Right ventricle myocardium superior (tissue), 1 donor: ENCODE measurements around the gene FBF1. TPM values are rescaled to one million over a fixed set of nuclear protein-coding genes. Genes with fewer than 3 reads are reported as not detected.
"Not testable (repeated sequence)": the region's sequence is repeated elsewhere in the genome, so short reads cannot be mapped to it uniquely, and the experiment has no call there.

Experiments
- ATAC-seq: fragments of 200-7000 bp; cut with Tn5 transposase; one replicate; pipeline ENCODE4 v1.9.1; 2020; ENCODE audit warnings: mild to moderate bottlenecking; ENCODE audit not compliant: poor library complexity
- DNase-seq: peaks from one replicate; pipeline ENCODE4 v3.0.0-alpha.2; 2020
- intact Hi-C: fragments of 100-400 bp; cut with DNase I; formaldehyde crosslinking; loops from one replicate; pipeline ENCODE4 v1.11.2; 2022
- long read RNA-seq: library from polyadenylated mRNA; unstranded; transcript quantifications from one replicate; pipeline ENCODE4 v2.0.0, GENCODE V29; 2021
- total RNA-seq: library from RNA; stranded (reverse); fragmentation: NEBNext Ultra II Directional; extraction: Animal tissue kit (Norgen Biotek cat#: 25700); gene quantifications from one replicate; pipeline ENCODE4 v1.2.1, GENCODE V29; 2021
- donor health status: DM: no; HTN: yes; CAD: no; lungs with severe emphysema.

Gene FBF1
- 4.7 TPM for total RNA-seq
- long read RNA-seq, partial matches to known transcripts: 1 of 7 reads
- long read RNA-seq, other reads (novel, unspliced or antisense): 6 of 7 reads

- intact Hi-C loops: no loop called here
- ATAC-seq (peak; percentile 99), DNase-seq (peak; percentile 96)
Observed at GRCh38 chr17:75940727-75941441, at the start of gene FBF1. Gene FBF1 (minus strand): TSS chr17:75941042. CDS start chr17:75938149, 2,893 bp downstream.

GRCh38 chr17:75987041-75987440, 46.2 kb upstream of the FBF1 start:
- ATAC-seq (no peak), DNase-seq (no peak)
- intact Hi-C loops: no loop called here

- DNase-seq (peak; percentile 1), ATAC-seq (no peak)
- intact Hi-C loops: no loop called here
Observed at GRCh38 chr17:75985986-75986385, 45.1 kb upstream of the FBF1 start.

- ATAC-seq (no peak), DNase-seq (no peak)
- intact Hi-C loops: no loop called here
Observed at GRCh38 chr17:75983501-75984181, 42.8 kb upstream of the FBF1 start.

- intact Hi-C loops: no loop called here
- no peak for ATAC-seq
Observed at GRCh38 chr17:75981019-75981615, 40.3 kb upstream of the FBF1 start.

GRCh38 chr17:75980188-75981018, 39.6 kb upstream of the FBF1 start:
- intact Hi-C loops: no loop called here
- no peak for DNase-seq
- no peak for ATAC-seq

More at GRCh38 chr17:75981019-75981615, 40.3 kb upstream of the FBF1 start:
- DNase-seq: no peak

- DNase-seq (peak; percentile 56), ATAC-seq (peak; percentile 26)
- intact Hi-C loops: loop anchor here (5.0 kb wide), 1 partner anchor 197 kb away; the partner anchor contains the start of gene UNK
Observed at GRCh38 chr17:75979705-75980187, 38.9 kb upstream of the FBF1 start.

- intact Hi-C loops: loop anchor here (5.0 kb wide), 1 partner anchor 197 kb away; the partner anchor contains the start of gene UNK
Observed at GRCh38 chr17:75978938-75979704, 38.3 kb upstream of the FBF1 start, which contains the start of the genes ACOX1 and TEN1. Gene ACOX1 (minus strand): TSS chr17:75979166. CDS start chr17:75979073, 93 bp downstream. Gene TEN1 (plus strand): TSS chr17:75979240. CDS start chr17:75986193, 6,953 bp downstream.

GRCh38 chr17:75976175-75976848, 35.5 kb upstream of the FBF1 start:
- intact Hi-C loops: loop anchor here (5.0 kb wide), 1 partner anchor 194 kb away; the partner anchor contains the start of gene UNK
- no peak for ATAC-seq

More at GRCh38 chr17:75978938-75979704, 38.3 kb upstream of the FBF1 start, which contains the start of the genes ACOX1 and TEN1:
- ATAC-seq (peak; percentile 97), DNase-seq (peak; percentile 99)

GRCh38 chr17:75975757-75976174, 34.9 kb upstream of the FBF1 start:
- intact Hi-C loops: loop anchor here (5.0 kb wide), 1 partner anchor 193 kb away; the partner anchor contains the start of gene UNK
- no peak for ATAC-seq
- no peak for DNase-seq

More at GRCh38 chr17:75976175-75976848, 35.5 kb upstream of the FBF1 start:
- no peak for DNase-seq

GRCh38 chr17:75975187-75975586, 34.3 kb upstream of the FBF1 start:
- not testable (repeated sequence) for DNase-seq, ATAC-seq
- intact Hi-C loops: loop anchor here (5.0 kb wide), 1 partner anchor 193 kb away; the partner anchor contains the start of gene UNK

GRCh38 chr17:75970626-75971025, 29.8 kb upstream of the FBF1 start:
- ATAC-seq (no peak), DNase-seq (no peak)
- intact Hi-C loops: no loop called here

- peak; percentile 19 for ATAC-seq
Observed at GRCh38 chr17:75970011-75970523, 29.2 kb upstream of the FBF1 start.

GRCh38 chr17:75969044-75969443, 28.2 kb upstream of the FBF1 start:
- ATAC-seq, DNase-seq, intact Hi-C loops: not testable (repeated sequence)

More at GRCh38 chr17:75970011-75970523, 29.2 kb upstream of the FBF1 start:
- no peak for DNase-seq
- intact Hi-C loops: no loop called here

GRCh38 chr17:75965468-75965867, 24.6 kb upstream of the FBF1 start:
- ATAC-seq (no peak), DNase-seq (no peak)
- intact Hi-C loops: no loop called here

- intact Hi-C loops: no loop called here
- ATAC-seq (no peak), DNase-seq (no peak)
Observed at GRCh38 chr17:75959839-75960511, 19.1 kb upstream of the FBF1 start.
